Neural crest cell (in vitro differentiated cells): ENCODE results near the gene PHIP. TPM values are rescaled to one million over a fixed set of nuclear protein-coding genes. Genes with fewer than 3 reads are reported as not detected.
"Not testable (repeated sequence)": the region's sequence is repeated elsewhere in the genome, so short reads cannot be mapped to it uniquely, and the experiment has no call there.

Experiments
- DNase-seq: peaks from one replicate; pipeline ENCODE4 v3.0.0; 2021; ENCODE audit warnings: low read depth, mixed read lengths, low spot score
- H3K27ac Mint-ChIP-seq: one replicate; pipeline ENCODE4 v1.8.0; 2021; ENCODE audit warnings: mild to moderate bottlenecking, mixed read lengths; ENCODE audit not compliant: unreplicated experiment
- H3K27me3 Mint-ChIP-seq: 2 replicates; pipeline ENCODE4 v1.8.0; 2021; ENCODE audit warnings: low read depth, mild to moderate bottlenecking, mixed read lengths
- H3K36me3 Mint-ChIP-seq: 2 replicates; pipeline ENCODE4 v1.8.0; 2021; ENCODE audit warnings: low read depth, mild to moderate bottlenecking, mixed read lengths
- H3K4me1 Mint-ChIP-seq: 2 replicates; pipeline ENCODE4 v1.8.0; 2021; ENCODE audit warnings: mixed read lengths
- H3K4me3 Mint-ChIP-seq: one replicate; pipeline ENCODE4 v1.8.0; 2021; ENCODE audit warnings: mild to moderate bottlenecking, mixed read lengths
- H3K9me3 Mint-ChIP-seq: 2 replicates; pipeline ENCODE4 v1.8.0; 2021; ENCODE audit warnings: mixed read lengths
- total RNA-seq: library from RNA; stranded (reverse); gene quantifications from 2 replicates; pipeline ENCODE4 v1.2.1, GENCODE V29; 2021
- TF ChIP-seq, protein P1 (sequence below): fragments of 200-600 bp; sonication (generic); conservative IDR thresholded peaks from 2 replicates; pipeline ENCODE4 v1.5.0; 2021; ENCODE audit warnings: antibody characterized with exemption, mild to moderate bottlenecking

Gene PHIP
- total RNA-seq, 1 donor from 2014 or later, result 50.0 TPM

DNA sequence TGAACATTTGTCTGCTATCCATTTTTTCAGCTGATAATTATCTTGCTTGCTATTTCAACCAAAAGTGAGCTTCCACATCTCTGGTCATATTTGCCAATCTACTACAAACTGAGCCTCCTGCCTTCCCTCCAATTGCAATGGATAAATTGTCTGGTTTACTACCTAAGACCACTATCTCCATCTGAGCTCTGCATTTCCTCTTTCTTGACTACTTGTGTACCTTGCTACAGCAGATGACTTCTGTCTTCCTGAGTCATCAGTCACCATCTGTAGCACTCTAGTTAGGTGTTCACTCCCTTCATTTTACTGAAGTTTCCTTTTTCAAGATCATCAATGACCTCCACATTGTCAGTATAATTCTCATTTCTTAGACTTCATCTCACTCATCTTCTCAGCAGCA is 33.5 kb upstream of the PHIP start:
- DNase-seq, result no peak
- no peaks in the 10 kb centered on the region for H3K27me3 Mint-ChIP-seq
- no peaks in the 10 kb centered on the region for H3K9me3 Mint-ChIP-seq
- H3K4me1 Mint-ChIP-seq, result no peaks in the 10 kb centered on the region
- TF ChIP-seq, protein P1, sequence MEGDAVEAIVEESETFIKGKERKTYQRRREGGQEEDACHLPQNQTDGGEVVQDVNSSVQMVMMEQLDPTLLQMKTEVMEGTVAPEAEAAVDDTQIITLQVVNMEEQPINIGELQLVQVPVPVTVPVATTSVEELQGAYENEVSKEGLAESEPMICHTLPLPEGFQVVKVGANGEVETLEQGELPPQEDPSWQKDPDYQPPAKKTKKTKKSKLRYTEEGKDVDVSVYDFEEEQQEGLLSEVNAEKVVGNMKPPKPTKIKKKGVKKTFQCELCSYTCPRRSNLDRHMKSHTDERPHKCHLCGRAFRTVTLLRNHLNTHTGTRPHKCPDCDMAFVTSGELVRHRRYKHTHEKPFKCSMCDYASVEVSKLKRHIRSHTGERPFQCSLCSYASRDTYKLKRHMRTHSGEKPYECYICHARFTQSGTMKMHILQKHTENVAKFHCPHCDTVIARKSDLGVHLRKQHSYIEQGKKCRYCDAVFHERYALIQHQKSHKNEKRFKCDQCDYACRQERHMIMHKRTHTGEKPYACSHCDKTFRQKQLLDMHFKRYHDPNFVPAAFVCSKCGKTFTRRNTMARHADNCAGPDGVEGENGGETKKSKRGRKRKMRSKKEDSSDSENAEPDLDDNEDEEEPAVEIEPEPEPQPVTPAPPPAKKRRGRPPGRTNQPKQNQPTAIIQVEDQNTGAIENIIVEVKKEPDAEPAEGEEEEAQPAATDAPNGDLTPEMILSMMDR, result no peak
- no peak overlapping the region for H3K4me3 Mint-ChIP-seq
- H3K27ac Mint-ChIP-seq, result no peak overlapping the region
- H3K36me3 Mint-ChIP-seq, result no peaks in the 10 kb centered on the region

DNA sequence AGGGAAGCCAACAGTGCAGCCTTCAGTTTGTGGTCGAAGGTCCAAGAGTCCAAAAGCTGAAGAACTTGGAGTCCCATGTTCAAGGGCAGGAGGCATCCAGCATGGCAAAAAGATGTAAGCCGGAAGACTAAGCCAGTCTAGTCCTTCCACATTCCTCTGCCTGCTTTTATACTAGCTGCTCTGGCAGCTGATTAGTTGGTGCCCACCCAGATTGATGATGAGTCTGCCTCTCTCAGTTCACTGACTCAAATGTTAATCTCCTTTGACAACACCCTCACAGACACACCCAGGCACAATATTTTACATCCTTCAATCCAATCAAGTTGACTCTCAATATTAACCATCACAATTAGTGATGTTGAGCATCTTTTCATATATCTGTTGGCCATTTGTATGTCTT is 23.1 kb upstream of the PHIP start:
- H3K27ac Mint-ChIP-seq, result no peak overlapping the region
- H3K9me3 Mint-ChIP-seq, result peaks cover 10% of the 10 kb centered on the region
- no peaks in the 10 kb centered on the region for H3K27me3 Mint-ChIP-seq
- TF ChIP-seq, protein P1, result no peak
- no peak overlapping the region for H3K4me3 Mint-ChIP-seq
- no peaks in the 10 kb centered on the region for H3K4me1 Mint-ChIP-seq
- no peaks in the 10 kb centered on the region for H3K36me3 Mint-ChIP-seq
- DNase-seq, result no peak

DNA sequence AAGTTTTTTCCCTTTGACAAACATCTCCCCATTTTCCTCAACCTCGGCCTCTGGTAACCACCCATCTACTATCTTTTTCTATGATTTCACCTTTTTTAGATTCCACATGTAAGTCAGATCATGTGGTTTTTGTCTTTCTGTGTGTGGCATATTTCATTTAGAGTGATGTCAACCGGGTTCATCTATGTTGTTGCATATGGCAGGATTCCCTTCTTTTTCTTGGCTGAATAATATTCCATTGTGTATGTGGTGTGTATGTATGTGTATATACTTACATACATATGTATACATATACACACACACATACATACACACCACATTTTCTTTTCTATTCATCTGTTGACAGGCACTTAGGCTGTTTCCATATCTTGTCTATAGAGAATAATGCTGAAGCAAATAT is 22.2 kb upstream of the PHIP start:
- no peaks in the 10 kb centered on the region for H3K36me3 Mint-ChIP-seq
- DNase-seq, result no peak
- no peaks in the 10 kb centered on the region for H3K27me3 Mint-ChIP-seq
- TF ChIP-seq, protein P1, result no peak
- H3K27ac Mint-ChIP-seq, result no peak overlapping the region
- H3K9me3 Mint-ChIP-seq, result peaks cover 10% of the 10 kb centered on the region
- no peaks in the 10 kb centered on the region for H3K4me1 Mint-ChIP-seq
- H3K4me3 Mint-ChIP-seq, result no peak overlapping the region

DNA sequence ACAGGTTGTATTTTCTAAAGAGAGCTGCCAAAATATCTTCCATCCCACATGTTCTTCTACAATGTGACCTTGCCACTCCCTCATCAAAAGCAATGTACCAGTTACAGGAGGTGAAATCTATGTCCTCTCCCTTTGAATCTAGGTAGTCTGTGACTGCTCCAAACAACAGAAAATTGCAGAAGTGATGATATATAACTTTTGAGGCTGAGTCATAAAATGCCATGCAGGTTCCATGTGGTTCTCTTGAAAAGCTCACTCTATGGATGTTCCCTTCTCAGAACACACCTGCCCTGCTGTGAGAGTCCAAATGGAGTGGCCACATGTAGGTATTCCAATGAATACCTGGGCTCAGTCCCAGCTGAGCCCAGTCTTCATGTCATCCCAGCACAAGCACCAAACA is 16.9 kb upstream of the PHIP start:
- no peaks in the 10 kb centered on the region for H3K36me3 Mint-ChIP-seq
- peaks cover 2% of the 10 kb centered on the region for H3K27me3 Mint-ChIP-seq
- H3K9me3 Mint-ChIP-seq, result no peaks in the 10 kb centered on the region
- H3K4me3 Mint-ChIP-seq, result no peak overlapping the region
- no peak for DNase-seq
- TF ChIP-seq, protein P1, result no peak
- no peaks in the 10 kb centered on the region for H3K4me1 Mint-ChIP-seq
- no peak overlapping the region for H3K27ac Mint-ChIP-seq

DNA sequence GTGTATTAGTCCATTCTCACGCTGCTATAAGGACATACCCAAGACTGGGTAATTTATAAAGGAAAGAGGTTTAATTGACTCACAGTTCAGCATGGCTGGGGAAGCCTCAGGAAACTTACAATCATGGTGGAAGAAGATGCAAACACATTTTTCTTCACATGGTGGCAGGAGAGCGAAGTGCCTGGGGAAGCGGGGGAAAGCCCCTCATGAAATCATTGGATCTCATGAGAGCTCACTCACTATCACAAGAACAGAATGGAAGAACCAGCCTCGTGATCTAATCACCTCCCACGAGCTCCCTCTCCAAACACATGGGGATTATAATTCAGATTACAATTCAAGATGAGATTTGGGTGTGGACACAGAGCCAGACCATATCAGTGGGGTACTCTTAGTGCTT is 13.7 kb upstream of the PHIP start:
- H3K36me3 Mint-ChIP-seq, DNase-seq, H3K4me1 Mint-ChIP-seq, H3K27me3 Mint-ChIP-seq, H3K4me3 Mint-ChIP-seq, H3K9me3 Mint-ChIP-seq, H3K27ac Mint-ChIP-seq: not testable (repeated sequence)

DNA sequence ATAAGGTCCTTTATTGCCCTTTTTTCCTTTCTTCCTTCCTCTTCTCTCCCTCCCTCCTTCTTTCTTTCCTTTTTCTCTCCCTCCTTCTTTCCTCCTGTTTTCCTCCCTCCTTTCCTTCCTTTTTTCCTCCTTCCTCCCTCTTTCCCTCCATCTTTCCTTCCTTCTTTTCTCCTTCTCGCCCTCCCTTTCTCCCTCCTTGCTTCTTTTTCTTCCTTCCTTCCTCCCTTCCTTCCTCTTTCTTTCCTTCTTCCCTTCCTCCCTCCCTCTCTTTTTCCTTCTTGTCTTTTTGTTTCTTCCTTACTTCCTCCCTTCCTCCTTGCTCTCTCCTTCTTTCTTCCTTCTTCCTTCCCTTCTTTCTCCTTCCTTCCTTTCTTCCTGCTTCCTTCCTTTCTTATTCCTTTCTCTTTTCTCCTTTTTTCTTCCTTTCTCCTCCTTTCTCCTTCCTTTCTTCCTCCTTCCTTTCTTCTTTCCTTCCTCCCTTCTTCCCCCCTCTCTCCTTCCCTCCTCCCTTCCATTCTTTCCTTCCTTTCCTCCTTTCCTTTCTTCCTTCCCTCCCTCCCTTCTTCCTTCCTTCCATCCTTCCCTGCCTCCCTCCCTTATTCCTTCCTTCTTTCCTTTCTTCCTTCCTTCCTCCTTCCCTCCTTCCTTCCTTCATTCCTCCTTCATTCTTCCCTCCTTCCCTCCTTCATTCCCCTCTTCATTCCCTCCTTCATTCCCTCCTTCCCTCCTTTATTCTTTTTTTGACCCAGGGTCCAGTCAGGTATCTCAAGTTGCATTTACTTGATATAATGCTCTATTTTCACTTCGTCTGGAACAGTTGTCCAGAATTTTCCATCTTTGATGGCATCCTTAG is 11.7 kb upstream of the PHIP start:
- H3K4me3 Mint-ChIP-seq, result no peak overlapping the region
- H3K4me1 Mint-ChIP-seq, result no peaks in the 10 kb centered on the region
- H3K9me3 Mint-ChIP-seq, result no peaks in the 10 kb centered on the region
- TF ChIP-seq, protein P1, result no peak
- H3K27ac Mint-ChIP-seq, result no peak overlapping the region
- H3K36me3 Mint-ChIP-seq, result no peaks in the 10 kb centered on the region
- DNase-seq, result no peak
- H3K27me3 Mint-ChIP-seq, result peaks cover 6% of the 10 kb centered on the region
